ENCODE results near the gene SH3RF2.

The SH3RF2 gene

GRCh38 chr5:145983446-145983845, 47.1 kb downstream of the SH3RF2 start:
- no peak overlapping the region for H3K27ac ChIP-seq (ENCODE audit: low read depth, low read length, poor library complexity, severe bottlenecking)
- no peaks in the 10 kb centered on the region for H3K4me1 ChIP-seq (ENCODE audit: insufficient read depth, low read length, severe bottlenecking)
- no peak overlapping the region for H3K4me2 ChIP-seq (ENCODE audit: low read length)
- no peak for TF ChIP-seq CTCF (IDR thresholded peaks at IDR 0.05; ENCODE audit: low read length)
- no peak for TF ChIP-seq EZH2 (IDR thresholded peaks at IDR 0.05; ENCODE audit: borderline replicate concordance, low read length)
- H3K79me2 ChIP-seq (ENCODE audit: insufficient read depth, low read length) = no peaks in the 10 kb centered on the region
- no peaks in the 10 kb centered on the region for H4K20me1 ChIP-seq (ENCODE audit: insufficient read depth, low read length)
- no peak overlapping the region for H3K9ac ChIP-seq (ENCODE audit: low read length)
- no peak overlapping the region for H3K4me3 ChIP-seq (ENCODE audit: low read depth, low read length, poor library complexity, severe bottlenecking)
- no peaks in the 10 kb centered on the region for H3K9me2 ChIP-seq (ENCODE audit: low read depth, low read length)
- H3F3A ChIP-seq (ENCODE audit: insufficient read depth, low read length) = no peaks in the 10 kb centered on the region
- H2AFZ ChIP-seq (ENCODE audit: low read length) = no peak overlapping the region
- H3K36me3 ChIP-seq (ENCODE audit: insufficient read depth, low read length) = no peaks in the 10 kb centered on the region
- H3K9me3 ChIP-seq (ENCODE audit: low read length) = no peaks in the 10 kb centered on the region
- H3K27me3 ChIP-seq (ENCODE audit: insufficient read depth, low read length) = no peaks in the 10 kb centered on the region

GRCh38 chr5:145984072-145984471, 47.7 kb downstream of the SH3RF2 start:
- no peak overlapping the region for H3K9ac ChIP-seq (ENCODE audit: low read length)
- H3K4me1 ChIP-seq (ENCODE audit: insufficient read depth, low read length, severe bottlenecking) = no peaks in the 10 kb centered on the region
- no peaks in the 10 kb centered on the region for H3K9me3 ChIP-seq (ENCODE audit: low read length)
- no peaks in the 10 kb centered on the region for H3K9me2 ChIP-seq (ENCODE audit: low read depth, low read length)
- H3K27me3 ChIP-seq (ENCODE audit: insufficient read depth, low read length) = no peaks in the 10 kb centered on the region
- H3K27ac ChIP-seq (ENCODE audit: low read depth, low read length, poor library complexity, severe bottlenecking) = no peak overlapping the region
- no peak overlapping the region for H2AFZ ChIP-seq (ENCODE audit: low read length)
- no peaks in the 10 kb centered on the region for H3K79me2 ChIP-seq (ENCODE audit: insufficient read depth, low read length)
- no peaks in the 10 kb centered on the region for H3K36me3 ChIP-seq (ENCODE audit: insufficient read depth, low read length)
- no peak for TF ChIP-seq CTCF (IDR thresholded peaks at IDR 0.05; ENCODE audit: low read length)
- no peak for TF ChIP-seq EZH2 (IDR thresholded peaks at IDR 0.05; ENCODE audit: borderline replicate concordance, low read length)
- no peak overlapping the region for H3K4me2 ChIP-seq (ENCODE audit: low read length)
- H4K20me1 ChIP-seq (ENCODE audit: insufficient read depth, low read length) = no peaks in the 10 kb centered on the region
- no peaks in the 10 kb centered on the region for H3F3A ChIP-seq (ENCODE audit: insufficient read depth, low read length)
- H3K4me3 ChIP-seq (ENCODE audit: low read depth, low read length, poor library complexity, severe bottlenecking) = no peak overlapping the region

- H2AFZ ChIP-seq (ENCODE audit: low read length) = no peak overlapping the region
- H4K20me1 ChIP-seq (ENCODE audit: insufficient read depth, low read length) = no peaks in the 10 kb centered on the region
- no peaks in the 10 kb centered on the region for H3K36me3 ChIP-seq (ENCODE audit: insufficient read depth, low read length)
- no peaks in the 10 kb centered on the region for H3F3A ChIP-seq (ENCODE audit: insufficient read depth, low read length)
- no peaks in the 10 kb centered on the region for H3K9me2 ChIP-seq (ENCODE audit: low read depth, low read length)
- no peaks in the 10 kb centered on the region for H3K4me1 ChIP-seq (ENCODE audit: insufficient read depth, low read length, severe bottlenecking)
- no peak overlapping the region for H3K27ac ChIP-seq (ENCODE audit: low read depth, low read length, poor library complexity, severe bottlenecking)
- TF ChIP-seq EZH2 (IDR thresholded peaks at IDR 0.05; ENCODE audit: borderline replicate concordance, low read length) (no peak), CTCF (IDR thresholded peaks at IDR 0.05; ENCODE audit: low read length) (no peak)
- no peaks in the 10 kb centered on the region for H3K27me3 ChIP-seq (ENCODE audit: insufficient read depth, low read length)
- H3K4me2 ChIP-seq (ENCODE audit: low read length) = no peak overlapping the region
- H3K79me2 ChIP-seq (ENCODE audit: insufficient read depth, low read length) = no peaks in the 10 kb centered on the region
- no peaks in the 10 kb centered on the region for H3K9me3 ChIP-seq (ENCODE audit: low read length)
- H3K9ac ChIP-seq (ENCODE audit: low read length) = no peak overlapping the region
- no peak overlapping the region for H3K4me3 ChIP-seq (ENCODE audit: low read depth, low read length, poor library complexity, severe bottlenecking)
These were observed 51.5 kb downstream of the SH3RF2 start for GRCh38 chr5:145987856-145988255.

Measured in OCI-LY1 (cell line).